Measurements from ENCODE around the gene SLC15A2.
"Not testable (repeated sequence)": the region's sequence is repeated elsewhere in the genome, so short reads cannot be mapped to it uniquely, and the experiment has no call there.

Gene SLC15A2

GRCh38 chr3:121926380-121926779 lies 32.2 kb downstream of the SLC15A2 start:
- DNase-seq: no peak

- DNase-seq: not testable (repeated sequence)
These were observed 44.1 kb downstream of the SLC15A2 start for GRCh38 chr3:121938141-121938855.

- DNase-seq: no peak
These were observed 47.4 kb downstream of the SLC15A2 start for GRCh38 chr3:121941592-121941991.

DNA sequence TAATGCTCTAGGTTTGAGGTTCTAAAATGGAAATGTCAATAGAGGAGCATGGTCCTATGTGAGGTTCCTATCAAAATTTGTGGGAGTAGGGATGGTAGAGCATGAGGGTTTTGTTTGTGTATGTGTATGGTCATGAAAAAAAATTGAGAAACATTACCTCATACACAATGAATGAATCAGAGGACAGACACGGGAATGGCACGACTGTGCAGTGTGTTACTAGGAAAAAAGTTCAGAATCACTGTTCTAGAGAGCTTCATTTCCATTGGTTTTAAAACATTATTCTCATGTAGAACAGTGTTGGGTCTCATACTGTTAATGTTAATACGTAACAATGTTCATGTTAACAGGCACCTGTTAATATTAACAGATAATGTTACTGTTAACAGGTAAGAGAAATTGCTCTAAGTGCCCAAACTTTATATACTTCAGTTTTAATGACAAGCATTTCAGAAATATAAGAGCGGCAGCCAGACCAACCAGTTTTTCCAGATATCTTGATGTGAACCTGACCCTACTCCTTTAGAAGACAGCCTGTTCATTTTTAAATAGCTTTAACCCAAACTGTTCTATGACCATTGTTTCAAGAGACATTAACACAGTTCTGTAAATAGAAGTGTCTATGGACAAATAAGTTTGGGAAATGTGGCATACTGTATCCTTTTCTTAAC lies 48.0 kb downstream of the SLC15A2 start:
- DNase-seq: no peak

DNA sequence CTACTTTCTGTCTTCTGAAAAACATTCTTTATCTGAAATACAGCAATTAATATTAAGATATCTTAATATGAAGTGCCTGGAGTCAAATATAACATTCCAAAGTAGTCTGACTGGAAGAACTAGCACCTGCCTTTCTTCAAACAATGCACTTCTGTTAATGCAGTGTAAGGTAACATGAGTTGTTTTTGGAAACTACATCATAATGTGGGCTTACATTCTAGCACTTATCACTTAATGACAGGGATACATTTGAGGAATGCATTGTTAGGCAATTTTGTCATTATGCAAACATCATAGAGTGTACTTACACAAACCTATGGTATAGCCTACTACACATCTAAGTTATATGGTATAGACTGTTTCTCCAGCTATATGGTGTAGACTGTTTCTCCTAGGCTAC lies 49.2 kb downstream of the SLC15A2 start:
- no peak for DNase-seq

DNA sequence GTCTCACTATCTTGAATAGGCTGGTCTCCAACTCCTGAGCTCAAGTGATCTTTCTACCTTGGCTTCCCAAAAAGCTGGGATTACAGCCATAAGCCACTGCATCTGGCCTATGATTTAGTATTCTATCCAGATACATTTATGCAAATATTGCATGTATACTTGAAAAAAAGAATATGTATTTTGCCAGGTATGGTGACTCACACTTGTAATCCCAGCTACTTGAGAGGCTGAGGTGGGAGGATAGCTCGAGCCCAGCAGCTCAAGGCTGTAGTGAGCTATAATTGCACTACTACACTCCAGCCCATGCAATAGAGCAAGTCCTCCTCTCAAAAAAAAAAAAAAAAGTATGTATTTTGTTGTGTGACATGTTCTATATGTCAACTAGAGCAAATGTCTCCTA lies 54.4 kb downstream of the SLC15A2 start:
- DNase-seq: no peak

DNA sequence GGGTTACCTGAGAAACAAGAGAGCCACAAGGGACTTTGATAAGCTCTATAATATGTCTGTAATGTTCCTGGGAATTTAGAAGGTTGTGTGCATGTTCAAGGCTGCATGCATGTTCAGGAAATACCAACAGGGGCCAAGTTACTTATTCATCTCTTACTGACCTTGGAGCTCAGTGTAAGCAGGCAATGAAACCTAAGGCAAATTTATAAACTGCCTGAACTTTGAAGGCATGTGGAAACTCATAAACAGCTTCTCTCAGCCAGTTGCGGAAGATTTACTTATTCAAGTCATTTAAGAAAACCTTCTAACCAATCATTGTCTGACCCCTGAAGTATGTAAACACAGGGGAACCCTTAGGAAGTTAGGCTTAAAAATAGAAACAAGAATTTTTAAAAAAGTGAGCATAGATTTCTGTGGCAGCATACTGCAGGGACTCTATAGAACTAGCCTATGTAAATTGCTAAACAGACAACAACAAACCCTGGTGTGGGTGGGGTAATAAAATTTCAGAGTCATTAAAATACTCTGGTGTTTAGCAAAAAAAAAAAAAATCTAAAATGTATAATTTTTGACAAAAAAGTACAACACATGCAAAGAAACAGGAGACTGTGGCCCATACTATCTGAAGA lies 57.2 kb downstream of the SLC15A2 start:
- no peak for DNase-seq

DNA sequence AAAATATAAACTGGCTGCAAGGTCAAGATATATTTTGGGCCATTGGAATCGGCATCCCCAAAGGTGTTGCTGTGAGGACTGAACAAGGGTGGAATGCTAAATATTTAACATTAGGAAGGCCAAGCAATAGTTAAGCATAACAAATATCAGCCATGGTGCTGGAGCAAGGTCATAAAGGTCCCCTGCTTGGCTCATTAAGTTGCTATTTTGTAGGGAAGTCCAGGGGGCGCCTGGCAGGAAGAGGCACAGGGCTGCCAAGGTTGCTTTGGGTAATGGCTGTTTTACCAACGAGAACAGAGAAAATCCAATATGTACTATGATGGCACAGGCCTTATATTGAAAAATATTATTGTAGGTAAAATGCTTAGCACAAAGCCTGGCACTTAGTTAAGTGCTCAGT lies 62.2 kb downstream of the SLC15A2 start:
- no peak for DNase-seq

- DNase-seq: no peak
These were observed 63.6 kb downstream of the SLC15A2 start for GRCh38 chr3:121957674-121958415.

GRCh38 chr3:121958801-121959200 lies 64.6 kb downstream of the SLC15A2 start:
- DNase-seq: no peak

DNA sequence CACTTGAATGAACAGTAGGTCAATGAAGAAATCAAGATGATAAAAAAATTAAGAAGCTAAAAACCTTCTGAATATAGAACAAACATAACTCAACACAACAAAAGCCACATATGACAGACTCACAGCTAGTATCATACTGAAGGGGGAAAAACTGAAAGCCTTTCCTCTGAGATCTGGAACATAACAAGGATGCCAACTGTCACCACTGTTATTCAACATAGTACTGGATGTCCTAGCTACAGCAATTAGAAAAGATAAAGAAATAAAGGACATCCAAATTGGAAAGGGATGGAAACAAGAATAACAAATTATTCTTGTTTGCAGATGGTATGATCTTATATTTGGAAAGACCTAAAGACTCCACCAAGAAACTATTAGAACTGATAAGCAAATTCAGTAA lies 67.1 kb downstream of the SLC15A2 start:
- no peak for DNase-seq

DNA sequence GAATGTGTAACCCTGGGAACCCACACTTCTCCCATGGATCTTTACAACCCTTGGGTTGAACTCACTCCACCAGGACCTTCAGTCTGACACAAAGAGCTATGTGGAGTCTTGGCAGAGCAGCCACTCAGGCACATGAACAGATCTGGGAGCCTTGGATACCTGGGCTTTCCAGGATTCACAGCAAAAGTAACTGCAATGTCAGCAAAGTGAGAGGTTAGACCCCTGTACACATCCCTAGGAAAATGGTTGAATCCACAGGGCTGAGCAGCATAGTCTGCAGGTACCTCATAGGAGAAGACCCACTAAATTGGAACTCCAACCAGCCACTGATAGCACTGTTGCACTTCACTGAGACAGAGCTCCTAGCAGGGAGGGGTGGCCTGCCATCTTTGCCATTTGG lies 68.2 kb downstream of the SLC15A2 start:
- DNase-seq: no peak

DNA sequence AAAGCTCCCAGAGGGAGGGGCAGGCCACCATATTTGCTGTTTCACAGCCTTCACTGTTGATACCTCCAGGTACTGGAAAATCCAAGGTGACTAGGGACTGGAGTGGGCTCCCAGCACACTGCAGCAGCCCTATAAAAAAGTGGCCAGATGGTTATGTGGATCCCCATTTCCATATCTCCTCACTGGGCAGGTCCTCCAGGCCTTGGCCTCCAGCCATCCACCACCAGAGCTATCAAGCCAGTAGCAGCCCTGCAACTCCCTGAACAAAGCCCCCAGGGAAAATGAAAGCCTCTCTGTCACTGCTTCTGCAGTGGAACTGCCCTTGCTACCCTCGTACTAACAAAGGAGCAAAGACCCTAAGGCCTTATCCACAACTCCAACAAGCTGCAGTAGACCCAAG lies 69.4 kb downstream of the SLC15A2 start:
- DNase-seq: no peak

DNA sequence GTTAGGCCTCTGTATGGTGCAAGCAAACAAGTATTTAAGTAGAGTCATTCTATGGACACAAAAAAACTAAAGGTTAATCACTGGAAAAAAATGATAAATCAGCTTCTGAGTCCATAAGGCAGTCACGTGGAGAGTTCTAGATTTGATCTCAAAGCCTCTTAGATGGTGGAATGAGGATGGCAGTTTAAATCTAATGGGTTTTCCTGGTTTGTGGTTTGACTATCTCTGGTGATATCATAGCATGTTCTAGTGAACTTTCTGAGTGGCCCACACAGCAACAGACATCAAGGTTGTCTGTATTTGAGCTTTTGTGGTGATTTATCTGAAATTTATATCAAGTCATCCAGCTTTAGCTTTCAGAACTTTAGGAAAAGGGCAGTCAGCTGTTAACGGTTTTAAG lies 75.4 kb downstream of the SLC15A2 start:
- no peak for DNase-seq

GRCh38 chr3:121970047-121970446 lies 75.8 kb downstream of the SLC15A2 start:
- DNase-seq: no peak

GRCh38 chr3:121974601-121975111 lies 80.5 kb downstream of the SLC15A2 start:
- DNase-seq: no peak

GRCh38 chr3:121975702-121976302 lies 81.6 kb downstream of the SLC15A2 start:
- DNase-seq: no peak

GRCh38 chr3:121976727-121977126 lies 82.5 kb downstream of the SLC15A2 start:
- no peak for DNase-seq

DNA sequence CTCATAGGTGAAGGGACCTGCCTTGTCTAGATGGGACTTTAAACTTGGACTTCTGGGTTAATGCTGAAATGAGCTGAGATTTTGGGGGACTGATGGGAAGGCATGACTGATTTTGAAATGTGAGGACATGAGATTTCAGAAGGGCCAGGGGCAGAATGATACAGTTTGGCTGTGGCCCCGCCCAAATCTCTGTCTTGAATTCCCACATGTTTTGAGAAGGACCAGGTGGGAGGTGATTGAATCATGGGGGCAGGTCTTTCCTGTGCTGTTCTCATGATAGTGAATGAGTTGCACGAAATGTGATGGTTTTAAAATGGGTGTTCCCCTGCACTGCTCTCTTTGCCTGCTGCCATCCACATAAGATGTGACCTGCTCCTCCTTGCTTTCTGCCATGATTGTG lies 85.0 kb downstream of the SLC15A2 start:
- no peak for DNase-seq

- DNase-seq: no peak
These were observed 85.7 kb downstream of the SLC15A2 start for GRCh38 chr3:121979734-121980449.

- no peak for DNase-seq
These were observed 86.2 kb downstream of the SLC15A2 start for GRCh38 chr3:121980450-121980796.

GRCh38 chr3:121981473-121981872 lies 87.3 kb downstream of the SLC15A2 start:
- no peak for DNase-seq
